ENCODE data around the gene MYO1D.
A peak's percentile ranks its signal among the peaks of the same experiment; 100 is the strongest.
"Not testable (repeated sequence)": the region's sequence is repeated elsewhere in the genome, so short reads cannot be mapped to it uniquely, and the experiment has no call there.

The MYO1D gene

GRCh38 chr17:32831627-32832243 lies 45.2 kb downstream of the MYO1D start:
- DNase-seq (ENCODE audit: low read depth), result peak; percentile 65
- TF ChIP-seq CTCF (IDR thresholded peaks at IDR 0.05; ENCODE audit: control insufficient read depth, extremely low read depth, insufficient read depth), result no peak
- H3K4me3 ChIP-seq (ENCODE audit: low read depth, low read length), result no peak overlapping the region

GRCh38 chr17:32831223-32831622 lies 45.7 kb downstream of the MYO1D start:
- no peak for DNase-seq (ENCODE audit: low read depth)
- no peak overlapping the region for H3K4me3 ChIP-seq (ENCODE audit: low read depth, low read length)
- TF ChIP-seq CTCF (IDR thresholded peaks at IDR 0.05; ENCODE audit: control insufficient read depth, extremely low read depth, insufficient read depth), result no peak

- no peak overlapping the region for H3K4me3 ChIP-seq (ENCODE audit: low read depth, low read length)
- no peak for DNase-seq (ENCODE audit: low read depth)
- no peak for TF ChIP-seq CTCF (IDR thresholded peaks at IDR 0.05; ENCODE audit: control insufficient read depth, extremely low read depth, insufficient read depth)
Measured at GRCh38 chr17:32828822-32829221, 48.1 kb downstream of the MYO1D start.

- no peak for TF ChIP-seq CTCF (IDR thresholded peaks at IDR 0.05; ENCODE audit: control insufficient read depth, extremely low read depth, insufficient read depth)
- H3K4me3 ChIP-seq (ENCODE audit: low read depth, low read length), result no peak overlapping the region
- no peak for DNase-seq (ENCODE audit: low read depth)
Measured at GRCh38 chr17:32827227-32827626, 49.7 kb downstream of the MYO1D start.

GRCh38 chr17:32826076-32826475 lies 50.8 kb downstream of the MYO1D start:
- DNase-seq (ENCODE audit: low read depth), result no peak
- no peak for TF ChIP-seq CTCF (IDR thresholded peaks at IDR 0.05; ENCODE audit: control insufficient read depth, extremely low read depth, insufficient read depth)
- H3K4me3 ChIP-seq (ENCODE audit: low read depth, low read length), result no peak overlapping the region

GRCh38 chr17:32824334-32824733 lies 52.6 kb downstream of the MYO1D start:
- H3K4me3 ChIP-seq (ENCODE audit: low read depth, low read length), result no peak overlapping the region
- no peak for DNase-seq (ENCODE audit: low read depth)
- TF ChIP-seq CTCF (IDR thresholded peaks at IDR 0.05; ENCODE audit: control insufficient read depth, extremely low read depth, insufficient read depth), result no peak

GRCh38 chr17:32822996-32823395 lies 53.9 kb downstream of the MYO1D start:
- DNase-seq (ENCODE audit: low read depth), result no peak
- TF ChIP-seq CTCF (IDR thresholded peaks at IDR 0.05; ENCODE audit: control insufficient read depth, extremely low read depth, insufficient read depth), result no peak
- no peak overlapping the region for H3K4me3 ChIP-seq (ENCODE audit: low read depth, low read length)

GRCh38 chr17:32821987-32822934 lies 54.7 kb downstream of the MYO1D start:
- not testable (repeated sequence) for DNase-seq (ENCODE audit: low read depth)

More at GRCh38 chr17:32821987-32822934, 54.7 kb downstream of the MYO1D start:
- H3K4me3 ChIP-seq (ENCODE audit: low read depth, low read length), result not testable (repeated sequence)
